SK-N-SH (cell line): ENCODE data around the gene MANF. TPM values are rescaled to one million over a fixed set of nuclear protein-coding genes. Genes with fewer than 3 reads are reported as not detected.
A peak's percentile ranks its signal among the peaks of the same experiment; 100 is the strongest.

ENCODE experiments used
- CTCF ChIA-PET: fragments of 300-600, 350-600 bp; formaldehyde crosslinking; extraction: SDS; loops from one replicate; lab custom pipeline; 2021; lab: Yijun Ruan, JAX
- POLR2A ChIA-PET: fragments of 350-600 bp; sonication (Branson Sonifier 250); formaldehyde crosslinking; extraction: SDS; loops from one replicate; lab custom pipeline; 2020; ENCODE audit warnings: antibody characterized with exemption, inconsistent platforms; lab: Yijun Ruan, JAX
- DNase-seq: peaks from one replicate; pipeline ENCODE4 v3.0.0; 2012
- H2AFZ ChIP-seq: fragments of 200-600 bp; sonication (generic); 2 replicates; pipeline ENCODE4 v1.8.1; 2016; ENCODE audit warnings: antibody characterized with exemption, mild to moderate bottlenecking, low read depth
- H3F3A ChIP-seq: fragments of 200-600 bp; sonication (generic); replicated peaks from 2 replicates; pipeline ENCODE3; 2016; ENCODE audit warnings: antibody characterized with exemption, mild to moderate bottlenecking; ENCODE audit not compliant: insufficient read depth
- H3K27ac ChIP-seq, 2 experiments: fragments of 200-500 bp in 1 of 2; fragments of 200-600 bp in 1 of 2; sonication (Bioruptor generic) in 1 of 2; sonication (generic), shearing (Covaris generic) in 1 of 2; 2 replicates each; pipeline versions ENCODE4 v1.5.1 to v1.6.1; 2014 to 2016; ENCODE audit warnings: low read depth in 2 of 2, inconsistent platforms in 1 of 2, low read length in 1 of 2, mild to moderate bottlenecking in 1 of 2, mixed read lengths in 1 of 2
- H3K27me3 ChIP-seq: fragments of 200-600 bp; sonication (generic), shearing (Covaris generic); 2 replicates; pipeline ENCODE4 v1.6.1; 2016; ENCODE audit warnings: mixed run types; ENCODE audit not compliant: insufficient read depth
- H3K36me3 ChIP-seq, 2 experiments: fragments of 200-500 bp in 1 of 2; fragments of 200-600 bp in 1 of 2; sonication (Bioruptor generic) in 1 of 2; sonication (generic) in 1 of 2; replicated peaks in 1 of 2; 2 replicates each; pipeline versions ENCODE3 to v1.5.1; 2014 to 2016; ENCODE audit warnings: low read length in 1 of 2, mild to moderate bottlenecking in 1 of 2; ENCODE audit not compliant: insufficient read depth in 2 of 2, control insufficient read depth in 1 of 2
- H3K4me1 ChIP-seq, 2 experiments: fragments of 200-500 bp in 1 of 2; fragments of 200-600 bp in 1 of 2; sonication (Bioruptor generic) in 1 of 2; sonication (generic), shearing (Covaris generic) in 1 of 2; 2 replicates each; pipeline versions ENCODE4 v1.5.1 to v1.6.1; 2014 to 2016; ENCODE audit warnings: low read depth in 1 of 2, low read length in 1 of 2, mixed run types in 1 of 2; ENCODE audit not compliant: insufficient read depth in 2 of 2, control insufficient read depth in 1 of 2
- H3K4me2 ChIP-seq: fragments of 200-600 bp; sonication (generic), shearing (Covaris generic); 2 replicates; pipeline ENCODE4 v1.6.1; 2017; ENCODE audit warnings: mixed run types
- H3K4me3 ChIP-seq, 2 experiments: fragments of 200-500 bp in 1 of 2; fragments of 200-600 bp in 1 of 2; sonication (Bioruptor generic) in 1 of 2; sonication (generic), shearing (Covaris generic) in 1 of 2; 2 replicates each; pipeline versions ENCODE4 v1.5.1 to v1.8.1; 2014 to 2016; ENCODE audit warnings: low read depth in 2 of 2, inconsistent platforms in 1 of 2, low read length in 1 of 2, mild to moderate bottlenecking in 1 of 2, mixed read lengths in 1 of 2, moderate library complexity in 1 of 2
- H3K79me2 ChIP-seq: fragments of 200-600 bp; sonication (generic); 2 replicates; pipeline ENCODE4 v1.8.1; 2017; ENCODE audit warnings: mild to moderate bottlenecking; ENCODE audit not compliant: insufficient read depth
- H3K9ac ChIP-seq: fragments of 200-600 bp; sonication (generic); 2 replicates; pipeline ENCODE4 v1.6.1; 2017; ENCODE audit warnings: mixed run types
- H3K9me2 ChIP-seq: fragments of 200-600 bp; sonication (generic); 2 replicates; pipeline ENCODE4 v1.6.1; 2017; ENCODE audit warnings: mixed run types
- H3K9me3 ChIP-seq: fragments of 200-600 bp; sonication (generic); 2 replicates; pipeline ENCODE4 v1.6.1; 2017; ENCODE audit warnings: mixed run types, mild to moderate bottlenecking, moderate library complexity
- H4K20me1 ChIP-seq: fragments of 200-600 bp; sonication (generic); 2 replicates; pipeline ENCODE4 v1.6.1; 2017; ENCODE audit warnings: mild to moderate bottlenecking, mixed run types; ENCODE audit not compliant: insufficient read depth
- FOSL2 ChIP-seq: IDR thresholded peaks from 2 replicates; pipeline ENCODE4 v1.4.0; 2012; ENCODE audit warnings: low read depth, mild to moderate bottlenecking, moderate library complexity, borderline replicate concordance
- NRF1 ChIP-seq: IDR thresholded peaks from 2 replicates; pipeline ENCODE4 v1.6.1; 2012; ENCODE audit warnings: low read depth, mild to moderate bottlenecking, low read length
- RAD21 ChIP-seq: IDR thresholded peaks from 2 replicates; pipeline ENCODE4 v1.6.1; 2012; ENCODE audit warnings: mild to moderate bottlenecking, low read length
- RCOR1 ChIP-seq: fragments of 150-350 bp; IDR thresholded peaks from 2 replicates; pipeline ENCODE4 v1.6.1; 2017; ENCODE audit warnings: antibody characterized with exemption, low read length
- RFX5 ChIP-seq: IDR thresholded peaks from 2 replicates; pipeline ENCODE4 v1.6.1; 2012; ENCODE audit warnings: mild to moderate bottlenecking, improper control_type of control experiment, low read length
- RXRA ChIP-seq: IDR thresholded peaks from 2 replicates; pipeline ENCODE4 v1.4.0; 2012; ENCODE audit warnings: low read depth, mild to moderate bottlenecking, borderline replicate concordance
- SMC3 ChIP-seq: IDR thresholded peaks from 2 replicates; pipeline ENCODE4 v1.6.1; 2012; ENCODE audit warnings: low read depth, low read length, improper control_type of control experiment
- TAF1 ChIP-seq: IDR thresholded peaks from 2 replicates; pipeline ENCODE4 v1.6.1; 2012; ENCODE audit warnings: low read depth, mild to moderate bottlenecking, low read length, moderate library complexity, borderline replicate concordance
- WGBS: methylation state at CpG from one replicate; pipeline ENCODE4 v1.1.6; 2017; ENCODE audit warnings: low lambda C conversion rate; 5-methylcytosine and 5-hydroxymethylcytosine counted together
- polyA plus RNA-seq, 3 experiments: library from polyadenylated mRNA; depleted of rRNA; stranded (reverse); fragments of >200 nt; gene quantifications; 2 replicates each; pipeline ENCODE4 v1.2.3, GENCODE V29; 2012
- TF ChIP-seq, protein P1 (sequence below): IDR thresholded peaks from 2 replicates; pipeline ENCODE4 v1.4.0; 2012; ENCODE audit warnings: low read depth, borderline replicate concordance
- TF ChIP-seq, protein P2 (sequence below): IDR thresholded peaks from 2 replicates; pipeline ENCODE4 v1.6.1; 2012; ENCODE audit warnings: mild to moderate bottlenecking, low read depth, low read length, moderate library complexity
- TF ChIP-seq, protein P3 (sequence below): IDR thresholded peaks from 2 replicates; pipeline ENCODE4 v1.4.0; 2012; ENCODE audit warnings: low read depth

Gene MANF
- polyA plus RNA-seq, 1 of the 3 experiments (the other 2 are of a cell fraction): 121 TPM

DNA sequence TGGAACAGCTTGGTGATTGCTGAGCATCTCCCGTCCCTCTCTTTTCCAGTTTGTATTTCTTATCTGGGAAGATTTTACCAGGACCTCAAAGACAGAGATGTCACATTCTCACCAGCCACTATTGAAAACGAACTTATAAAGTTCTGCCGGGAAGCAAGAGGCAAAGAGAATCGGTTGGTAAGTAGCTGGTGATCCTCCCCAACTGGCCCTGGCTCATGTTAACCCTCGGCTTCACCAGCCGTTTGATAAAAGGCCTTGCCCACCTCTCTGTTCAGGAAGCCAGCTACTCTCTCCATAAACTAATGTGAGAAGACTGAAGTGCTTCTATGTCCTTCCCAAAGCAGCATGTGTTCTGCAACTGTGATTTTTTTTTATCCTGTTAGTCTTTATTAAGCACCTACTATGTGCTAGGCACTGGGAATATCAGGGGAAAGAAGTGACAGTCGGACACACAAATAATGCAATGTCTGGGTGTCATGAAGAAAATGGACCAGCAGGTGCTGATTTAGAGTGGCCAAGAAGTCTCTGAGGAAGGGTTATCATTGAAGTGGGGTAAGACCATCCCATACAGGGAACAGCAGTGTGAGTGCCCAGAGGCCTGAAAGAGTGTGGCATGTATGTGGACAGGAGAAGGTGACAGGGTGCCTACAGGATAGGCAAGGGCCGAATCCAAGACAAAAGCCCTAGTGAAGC, 1.2 kb downstream of the MANF start:
- peaks cover 36% of the 10 kb centered on the region for H3F3A ChIP-seq
- POLR2A ChIA-PET: interaction anchor here (0.8 to 2.4 kb wide), 5 partner anchors 11 to 817 kb away, joined by 3 to 12 read pairs (median 8); partner anchors contain the start of genes DCAF1, HEMK1 and MAPKAPK3
- H3K4me1 ChIP-seq: peaks cover 21 to 50% of the 10 kb centered on the region in 2 experiments
- H3K27ac ChIP-seq: peak overlapping the region in 1 of 2 experiments; percentile 65; a peak in 2 of 4 replicates
- peaks cover 16 to 29% of the 10 kb centered on the region in 2 experiments for H3K36me3 ChIP-seq
- H3K79me2 ChIP-seq: peaks cover 70% of the 10 kb centered on the region
- CTCF ChIA-PET: interaction anchor here (1.0 to 2.7 kb wide), 6 partner anchors 11 to 815 kb away, joined by 4 to 27 read pairs (median 4); partner anchors contain the start of gene MAPKAPK3
- H3K27me3 ChIP-seq: no peaks in the 10 kb centered on the region
- H2AFZ ChIP-seq: no peak overlapping the region
- no peaks in the 10 kb centered on the region for H3K9me3 ChIP-seq
- H3K4me2 ChIP-seq: peak overlapping the region; percentile 91
- peak overlapping the region; percentile 84 to 98 for H3K4me3 ChIP-seq
- peaks cover 10% of the 10 kb centered on the region for H4K20me1 ChIP-seq
- H3K9me2 ChIP-seq: no peaks in the 10 kb centered on the region
- TF ChIP-seq SMC3 (no peak), RFX5 (no peak), NRF1 (no peak), RXRA (no peak), RAD21 (no peak), FOSL2 (no peak), TAF1 (no peak), RCOR1 (no peak)
- TF ChIP-seq, protein P1, sequence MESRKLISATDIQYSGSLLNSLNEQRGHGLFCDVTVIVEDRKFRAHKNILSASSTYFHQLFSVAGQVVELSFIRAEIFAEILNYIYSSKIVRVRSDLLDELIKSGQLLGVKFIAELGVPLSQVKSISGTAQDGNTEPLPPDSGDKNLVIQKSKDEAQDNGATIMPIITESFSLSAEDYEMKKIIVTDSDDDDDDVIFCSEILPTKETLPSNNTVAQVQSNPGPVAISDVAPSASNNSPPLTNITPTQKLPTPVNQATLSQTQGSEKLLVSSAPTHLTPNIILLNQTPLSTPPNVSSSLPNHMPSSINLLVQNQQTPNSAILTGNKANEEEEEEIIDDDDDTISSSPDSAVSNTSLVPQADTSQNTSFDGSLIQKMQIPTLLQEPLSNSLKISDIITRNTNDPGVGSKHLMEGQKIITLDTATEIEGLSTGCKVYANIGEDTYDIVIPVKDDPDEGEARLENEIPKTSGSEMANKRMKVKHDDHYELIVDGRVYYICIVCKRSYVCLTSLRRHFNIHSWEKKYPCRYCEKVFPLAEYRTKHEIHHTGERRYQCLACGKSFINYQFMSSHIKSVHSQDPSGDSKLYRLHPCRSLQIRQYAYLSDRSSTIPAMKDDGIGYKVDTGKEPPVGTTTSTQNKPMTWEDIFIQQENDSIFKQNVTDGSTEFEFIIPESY: no peak
- TF ChIP-seq, protein P2, sequence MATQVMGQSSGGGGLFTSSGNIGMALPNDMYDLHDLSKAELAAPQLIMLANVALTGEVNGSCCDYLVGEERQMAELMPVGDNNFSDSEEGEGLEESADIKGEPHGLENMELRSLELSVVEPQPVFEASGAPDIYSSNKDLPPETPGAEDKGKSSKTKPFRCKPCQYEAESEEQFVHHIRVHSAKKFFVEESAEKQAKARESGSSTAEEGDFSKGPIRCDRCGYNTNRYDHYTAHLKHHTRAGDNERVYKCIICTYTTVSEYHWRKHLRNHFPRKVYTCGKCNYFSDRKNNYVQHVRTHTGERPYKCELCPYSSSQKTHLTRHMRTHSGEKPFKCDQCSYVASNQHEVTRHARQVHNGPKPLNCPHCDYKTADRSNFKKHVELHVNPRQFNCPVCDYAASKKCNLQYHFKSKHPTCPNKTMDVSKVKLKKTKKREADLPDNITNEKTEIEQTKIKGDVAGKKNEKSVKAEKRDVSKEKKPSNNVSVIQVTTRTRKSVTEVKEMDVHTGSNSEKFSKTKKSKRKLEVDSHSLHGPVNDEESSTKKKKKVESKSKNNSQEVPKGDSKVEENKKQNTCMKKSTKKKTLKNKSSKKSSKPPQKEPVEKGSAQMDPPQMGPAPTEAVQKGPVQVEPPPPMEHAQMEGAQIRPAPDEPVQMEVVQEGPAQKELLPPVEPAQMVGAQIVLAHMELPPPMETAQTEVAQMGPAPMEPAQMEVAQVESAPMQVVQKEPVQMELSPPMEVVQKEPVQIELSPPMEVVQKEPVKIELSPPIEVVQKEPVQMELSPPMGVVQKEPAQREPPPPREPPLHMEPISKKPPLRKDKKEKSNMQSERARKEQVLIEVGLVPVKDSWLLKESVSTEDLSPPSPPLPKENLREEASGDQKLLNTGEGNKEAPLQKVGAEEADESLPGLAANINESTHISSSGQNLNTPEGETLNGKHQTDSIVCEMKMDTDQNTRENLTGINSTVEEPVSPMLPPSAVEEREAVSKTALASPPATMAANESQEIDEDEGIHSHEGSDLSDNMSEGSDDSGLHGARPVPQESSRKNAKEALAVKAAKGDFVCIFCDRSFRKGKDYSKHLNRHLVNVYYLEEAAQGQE: no peak
- TF ChIP-seq, protein P3, sequence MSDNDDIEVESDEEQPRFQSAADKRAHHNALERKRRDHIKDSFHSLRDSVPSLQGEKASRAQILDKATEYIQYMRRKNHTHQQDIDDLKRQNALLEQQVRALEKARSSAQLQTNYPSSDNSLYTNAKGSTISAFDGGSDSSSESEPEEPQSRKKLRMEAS: no peak
- DNase-seq: no peak
- peak overlapping the region; percentile 80 for H3K9ac ChIP-seq
- whole genome bisulfite sequencing: 23% methylated on average over 8 of the region's 8 CpGs
